ENCODE measurements around the gene SDF4.

The SDF4 gene

DNA sequence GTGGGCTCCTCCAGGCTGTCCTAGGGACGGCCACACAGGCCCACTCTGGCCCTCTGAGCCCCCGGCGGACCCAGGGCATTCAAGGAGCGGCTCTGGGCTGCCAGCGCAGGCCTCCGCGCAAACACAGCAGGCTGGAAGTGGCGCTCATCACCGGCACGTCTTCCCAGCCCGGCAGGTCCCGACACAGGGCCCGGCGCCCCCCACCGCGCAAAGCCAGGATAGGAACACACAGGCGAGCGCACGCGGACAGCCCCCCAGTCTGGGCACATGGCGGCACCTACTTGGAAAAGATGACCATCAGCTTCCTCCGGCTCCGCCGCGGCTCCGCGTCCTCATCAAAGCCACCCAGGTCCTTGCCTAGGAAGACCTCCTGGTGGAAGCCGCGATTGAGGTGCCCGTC, 3.6 kb downstream of the SDF4 start:
- DNase-seq (ENCODE audit: low read depth, low spot score): no peak

DNA sequence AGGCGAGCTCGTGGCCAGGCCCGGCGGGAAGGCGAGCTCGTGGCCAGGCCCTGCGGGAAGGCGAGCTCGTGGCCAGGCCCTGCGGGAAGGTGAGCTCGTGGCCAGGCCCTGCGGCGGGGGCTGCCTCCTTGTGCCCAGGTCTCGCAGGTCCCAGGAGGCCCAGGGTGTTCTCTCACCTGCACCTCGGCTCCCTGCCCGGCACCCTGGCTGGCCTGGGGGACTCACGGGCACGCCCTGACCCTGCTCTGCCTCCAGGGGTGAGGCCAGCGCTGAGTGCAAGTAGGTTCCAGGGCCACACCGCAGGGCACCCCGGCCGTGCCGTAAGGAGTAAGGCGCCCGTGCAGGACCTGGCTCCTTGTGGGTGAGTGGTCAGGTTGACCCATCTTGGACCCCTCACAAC, 4.4 kb downstream of the SDF4 start:
- DNase-seq (ENCODE audit: low read depth, low spot score): no peak

GRCh38 chr1:1226566-1227362, 5.0 kb downstream of the SDF4 start:
- DNase-seq (ENCODE audit: low read depth, low spot score): no peak

GRCh38 chr1:1225913-1226312, 5.9 kb downstream of the SDF4 start:
- no peak for DNase-seq (ENCODE audit: low read depth, low spot score)

GRCh38 chr1:1225238-1225845, 6.5 kb downstream of the SDF4 start:
- no peak for DNase-seq (ENCODE audit: low read depth, low spot score)

- no peak for DNase-seq (ENCODE audit: low read depth, low spot score)
Observed at GRCh38 chr1:1223891-1224290, 7.9 kb downstream of the SDF4 start.

DNA sequence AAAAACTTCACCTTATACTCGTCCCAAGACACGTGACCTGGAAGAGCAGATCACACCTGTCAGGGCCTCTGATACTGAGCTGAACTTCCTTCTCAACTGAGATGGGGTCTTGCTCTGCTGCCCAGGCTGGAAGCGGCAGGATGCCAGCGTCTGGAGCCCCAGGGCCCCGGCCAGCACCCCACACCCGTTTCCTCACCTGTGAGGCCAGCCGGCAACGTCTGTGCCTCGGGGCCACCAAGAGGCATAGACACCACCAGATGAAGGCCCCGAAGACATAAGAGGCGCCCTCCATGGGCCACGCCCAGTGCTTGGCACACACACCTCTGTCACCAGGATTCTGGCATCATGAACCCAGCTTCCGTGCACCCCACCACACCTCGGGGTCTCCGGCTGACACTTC, 8.5 kb downstream of the SDF4 start:
- DNase-seq (ENCODE audit: low read depth, low spot score): no peak

- DNase-seq (ENCODE audit: low read depth, low spot score): no peak
Observed at GRCh38 chr1:1222575-1223225, 9.1 kb downstream of the SDF4 start.

DNA sequence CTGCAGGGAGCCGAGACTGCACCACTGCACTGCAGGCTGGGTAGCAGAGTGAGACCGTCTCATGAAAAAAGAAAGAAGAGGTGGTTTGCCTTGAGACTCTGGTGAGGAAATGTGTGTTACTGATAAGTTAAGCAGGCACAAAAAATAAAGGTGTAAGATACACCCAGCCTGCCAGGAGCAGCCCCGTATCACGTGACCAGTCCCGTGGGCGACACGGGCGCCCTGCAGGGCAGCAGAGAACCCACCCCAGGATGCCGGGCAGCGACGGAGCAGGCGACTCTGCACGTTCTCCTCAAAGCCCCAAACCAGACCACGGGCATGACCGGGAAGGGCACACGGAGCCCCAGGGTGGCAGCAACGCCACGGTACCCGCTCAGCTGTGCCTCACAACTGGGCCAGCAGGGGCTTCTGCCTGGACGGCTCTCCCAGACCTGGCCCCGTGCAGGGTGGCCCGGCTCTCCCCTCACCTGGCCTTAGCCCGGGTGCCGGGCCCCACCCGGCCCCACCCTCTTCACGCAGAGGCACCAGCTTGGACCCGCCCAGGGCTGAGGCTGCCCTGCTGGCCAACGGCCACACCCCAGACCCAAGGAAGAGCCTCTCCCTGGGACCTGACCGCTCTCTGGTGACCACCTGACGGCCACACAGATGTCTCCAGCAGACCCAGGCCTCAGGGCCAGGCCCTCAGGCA, 9.8 kb downstream of the SDF4 start:
- no peak for DNase-seq (ENCODE audit: low read depth, low spot score)

DNA sequence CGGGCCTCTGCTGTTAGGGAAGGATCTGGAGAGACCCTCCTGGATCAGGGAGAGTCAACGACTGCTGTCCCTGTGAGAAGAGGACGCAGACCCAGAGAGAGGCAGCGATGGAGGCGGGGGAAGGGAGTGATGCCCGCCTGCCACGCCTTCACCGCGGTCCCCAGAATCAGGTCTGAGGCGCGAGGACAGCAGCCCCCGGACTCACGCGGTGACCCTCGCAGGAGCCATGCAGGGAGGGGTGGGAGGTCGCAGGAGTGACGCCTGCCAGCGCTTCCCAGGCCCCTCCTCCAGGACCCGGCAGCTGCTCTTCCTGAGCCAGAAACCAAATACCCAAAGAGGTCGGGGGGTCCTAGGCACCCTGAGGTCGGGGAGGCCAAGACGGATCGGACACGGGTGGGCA, 11.6 kb downstream of the SDF4 start:
- no peak for DNase-seq (ENCODE audit: low read depth, low spot score)

GRCh38 chr1:1219341-1219740, 12.5 kb downstream of the SDF4 start:
- no peak for DNase-seq (ENCODE audit: low read depth, low spot score)

GRCh38 chr1:1218524-1219200, 13.1 kb downstream of the SDF4 start:
- no peak for DNase-seq (ENCODE audit: low read depth, low spot score)

- no peak for DNase-seq (ENCODE audit: low read depth, low spot score)
Observed at GRCh38 chr1:1217621-1218523, 13.9 kb downstream of the SDF4 start.

- no peak for DNase-seq (ENCODE audit: low read depth, low spot score)
Observed at GRCh38 chr1:1216770-1217620, 14.8 kb downstream of the SDF4 start.

DNA sequence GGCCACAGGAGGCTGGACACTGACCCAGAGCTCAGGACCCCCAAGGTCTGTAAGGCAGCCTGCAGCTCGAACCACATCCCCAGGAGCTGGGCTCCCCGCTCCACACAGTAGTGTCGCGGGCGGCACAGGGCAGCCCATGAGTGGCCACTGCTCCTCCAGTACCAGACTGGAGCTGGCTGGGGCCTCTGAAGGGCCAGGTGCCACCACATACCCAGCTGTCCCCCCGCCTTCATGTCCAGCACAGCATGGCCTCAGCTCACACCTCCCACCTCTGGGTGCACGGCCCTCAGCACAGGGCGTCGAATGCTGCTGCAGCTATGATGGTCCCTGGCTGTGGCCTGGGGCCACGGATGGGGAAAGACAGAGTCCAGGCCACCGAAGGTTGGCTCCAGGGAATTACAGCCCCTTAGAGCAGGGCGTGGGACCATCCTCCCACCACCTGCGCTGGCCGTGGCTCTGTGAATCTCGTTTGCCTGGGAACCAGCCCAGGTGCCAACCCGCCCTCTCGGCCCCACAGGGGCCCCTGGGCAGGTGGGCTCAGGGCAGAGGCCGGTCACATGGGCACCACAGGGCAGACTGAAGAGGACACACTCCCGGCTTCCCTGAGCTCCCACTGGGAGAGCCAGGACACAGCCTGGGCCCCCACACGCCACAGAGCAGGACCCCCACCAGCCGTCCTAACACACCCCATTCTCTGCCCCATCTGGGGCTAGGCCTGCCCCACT, 15.8 kb downstream of the SDF4 start:
- no peak for DNase-seq (ENCODE audit: low read depth, low spot score)

DNA sequence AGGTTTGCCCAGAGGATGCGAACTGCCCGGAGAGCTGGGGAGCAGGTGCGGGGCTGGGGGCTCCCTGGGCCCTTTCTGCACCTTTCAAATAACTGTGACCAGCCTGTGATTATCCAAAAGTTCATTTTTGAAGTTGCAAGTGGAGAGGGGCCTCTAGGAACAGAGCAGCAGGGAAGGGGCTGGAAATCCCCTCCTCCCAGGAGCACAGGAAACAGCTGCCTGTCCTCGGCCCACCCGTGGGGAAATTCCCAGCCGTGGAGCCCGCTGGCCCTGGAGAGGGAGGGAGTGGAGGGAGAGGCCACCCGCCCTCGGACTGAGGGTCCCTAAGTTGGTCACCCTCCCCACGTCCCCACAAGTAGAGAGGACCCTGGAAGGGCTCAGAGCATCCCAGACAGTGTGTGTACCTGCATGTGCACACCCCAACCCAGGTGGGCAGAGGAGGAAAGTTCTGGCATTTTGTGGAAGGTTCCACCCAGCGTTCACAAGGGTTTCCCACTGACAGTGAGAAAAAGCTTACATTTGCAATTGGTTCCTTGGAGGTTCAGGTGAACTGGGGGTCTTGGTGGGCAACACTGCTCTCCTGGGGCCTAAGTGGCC, 16.6 kb downstream of the SDF4 start:
- DNase-seq (ENCODE audit: low read depth, low spot score): no peak

- no peak for DNase-seq (ENCODE audit: low read depth, low spot score)
Observed at GRCh38 chr1:1213345-1214265, 18.2 kb downstream of the SDF4 start, which contains the start of gene TNFRSF4. TNFRSF4 (minus strand) TSS chr1:1214153; CDS start chr1:1214127, 26 bp downstream.

Measured in smooth muscle cell of the brain vasculature (primary cell).